K562 (cell line): Measurements from ENCODE around the gene TNP1. TPM values are rescaled to one million over a fixed set of nuclear protein-coding genes. Genes with fewer than 3 reads are reported as not detected.
A peak's percentile ranks its signal among the peaks of the same experiment; 100 is the strongest.

Experiments used
- ATAC-seq: fragments of 200-7000 bp; cut with Tn5 transposase; 3 replicates; pipeline ENCODE4 v1.9.1; 2020; ENCODE audit warnings: moderate library complexity
- BruUV-seq: library from RNA; stranded (reverse); fragments of 400-500 nt; replicated peaks from 2 replicates; lab custom pipeline; 2021; lab: Mats Ljungman, UMichigan
- CTCF ChIA-PET: fragments of 300-600 bp; formaldehyde crosslinking; extraction: SDS; loops from one replicate; lab custom pipeline; 2021; ENCODE audit warnings: low intra/inter-chr PET ratio; lab: Yijun Ruan, JAX
- POLR2A ChIA-PET: fragments of 300-600, 350-650 bp; sonication (Branson Sonifier 250); formaldehyde crosslinking; extraction: SDS; loops from one replicate; lab custom pipeline; 2021; ENCODE audit warnings: antibody characterized with exemption, inconsistent platforms; lab: Yijun Ruan, JAX
- DNase-seq, 4 experiments: peaks; one replicate each; pipeline versions ENCODE4 v3.0.0 to v3.0.0-alpha.2; 2011 to 2018; ENCODE audit warnings: low spot score in 3 of 4, mixed read lengths in 3 of 4; ENCODE audit errors: extremely low read depth in 1 of 4
- FAIRE-seq: peaks from 2 replicates; lab custom pipeline; 2011; peaks lifted over from hg19 to GRCh38; lab: Jason Lieb, UNC
- H2AFZ ChIP-seq: 2 replicates; pipeline ENCODE4 v1.6.0; 2011; ENCODE audit warnings: low read depth, low read length, control low read depth, inconsistent platforms
- H3K27ac ChIP-seq: fragments of 200-600 bp; 3 replicates; pipeline ENCODE4 v1.8.0; 2011; ENCODE audit warnings: low read depth, mild to moderate bottlenecking, control low read depth, inconsistent platforms, low read length, moderate library complexity, mixed read lengths; ENCODE audit errors: extremely low read depth
- H3K27me3 ChIP-seq, 2 experiments: fragments of 300-600 bp in 1 of 2; 2 replicates in 1 of 2; 3 replicates in 1 of 2; pipeline versions ENCODE4 v1.6.0 to v1.8.0; 2011; ENCODE audit warnings: inconsistent platforms in 2 of 2, low read length in 2 of 2, mild to moderate bottlenecking in 1 of 2, mixed read lengths in 1 of 2, moderate library complexity in 1 of 2; ENCODE audit not compliant: control insufficient read depth in 2 of 2, insufficient read depth in 2 of 2
- H3K36me3 ChIP-seq: fragments of 300-600 bp; 3 replicates; pipeline ENCODE4 v1.8.0; 2011; ENCODE audit warnings: mild to moderate bottlenecking, low read length, inconsistent platforms; ENCODE audit not compliant: control insufficient read depth, insufficient read depth
- H3K4me1 ChIP-seq, 2 experiments: fragments of 200-600 bp in 1 of 2; replicated peaks in 1 of 2; 2 replicates in 1 of 2; 3 replicates in 1 of 2; pipeline versions ENCODE4 v1.5.1 to v1.8.0; 2011; ENCODE audit warnings: inconsistent platforms in 2 of 2, low read length in 2 of 2, mild to moderate bottlenecking in 1 of 2, mixed read lengths in 1 of 2, moderate library complexity in 1 of 2; ENCODE audit not compliant: control insufficient read depth in 2 of 2, insufficient read depth in 2 of 2
- H3K4me2 ChIP-seq: 2 replicates; pipeline ENCODE4 v1.6.1; 2011; ENCODE audit warnings: low read length, control low read depth, inconsistent platforms, mixed read lengths; ENCODE audit not compliant: insufficient read depth
- H3K4me3 ChIP-seq: fragments of 200-600 bp; sonication (generic), shearing (Covaris generic); 2 replicates; pipeline ENCODE4 v1.5.1; 2016; ENCODE audit warnings: control low read depth, inconsistent platforms
- H3K79me2 ChIP-seq: fragments of 200-600 bp; 3 replicates; pipeline ENCODE4 v1.8.0; 2011; ENCODE audit warnings: low read length, inconsistent platforms; ENCODE audit not compliant: control insufficient read depth, insufficient read depth
- H3K9ac ChIP-seq, 2 experiments: 2 replicates each; pipeline versions ENCODE4 v1.6.0 to v1.6.1; 2011; ENCODE audit warnings: low read depth in 2 of 2, low read length in 2 of 2, control low read depth in 1 of 2, inconsistent platforms in 1 of 2, mild to moderate bottlenecking in 1 of 2, mixed read lengths in 1 of 2; ENCODE audit not compliant: insufficient read depth in 1 of 2
- H3K9me1 ChIP-seq: one replicate; pipeline ENCODE4 v1.6.0; 2011; ENCODE audit warnings: inconsistent platforms, mild to moderate bottlenecking, low read length, moderate library complexity; ENCODE audit not compliant: control insufficient read depth, insufficient read depth
- H3K9me3 ChIP-seq: replicated peaks from 2 replicates; pipeline ENCODE4 v1.5.1; 2011; ENCODE audit warnings: low read depth, low read length, inconsistent platforms; ENCODE audit not compliant: control insufficient read depth, insufficient read depth
- H4K20me1 ChIP-seq: replicated peaks from 2 replicates; pipeline ENCODE4 v1.6.1; 2011; ENCODE audit warnings: low read length, inconsistent platforms, mixed read lengths; ENCODE audit not compliant: control insufficient read depth, insufficient read depth
- CAMTA2 ChIP-seq: fragments of 250-450 bp; sonication (Bioruptor Pico); conservative IDR thresholded peaks from 2 replicates; pipeline ENCODE4 v1.5.1; 2022
- CCAR2 ChIP-seq: fragments of 200-400 bp; formaldehyde crosslinking; IDR thresholded peaks from 2 replicates; pipeline ENCODE4 v1.6.1; 2017; ENCODE audit warnings: mild to moderate bottlenecking, low read depth, low read length
- CEBPB ChIP-seq: fragments of 450-650 bp; IDR thresholded peaks from 2 replicates; pipeline ENCODE4 v1.6.1; 2016; ENCODE audit warnings: missing genetic modification characterization, missing compliant biosample characterization
- CEBPG ChIP-seq, 3 experiments: fragments of 200-800 bp in 1 of 3; sonication (Bioruptor generic) in 1 of 3; sonication (generic) in 1 of 3; formaldehyde crosslinking in 1 of 3; IDR thresholded peaks in 2 of 3; conservative IDR thresholded peaks in 1 of 3; 2 replicates each; pipeline versions ENCODE4 v1.6.1 to v1.8.0; 2016 to 2022; ENCODE audit warnings: missing compliant biosample characterization in 2 of 3, missing genetic modification characterization in 2 of 3, mild to moderate bottlenecking in 1 of 3, missing genetic modification reagents in 1 of 3
- FUS ChIP-seq: fragments of 200-400 bp; formaldehyde crosslinking; optimal IDR thresholded peaks from 2 replicates; pipeline ENCODE3; 2017; ENCODE audit warnings: low read depth, low read length
- JUNB ChIP-seq: fragments of 450-650 bp; formaldehyde crosslinking; conservative IDR thresholded peaks from 2 replicates; pipeline ENCODE4 v1.4.0; 2020; ENCODE audit warnings: mild to moderate bottlenecking
- NEUROD1 ChIP-seq: fragments of 150-350 bp; IDR thresholded peaks from 2 replicates; pipeline ENCODE4 v1.6.1; 2014; ENCODE audit warnings: borderline replicate concordance, low read length, low read depth; ENCODE audit not compliant: partially characterized antibody
- RNF2 ChIP-seq: sonication (generic); IDR thresholded peaks from 2 replicates; pipeline ENCODE4 v1.6.1; 2016
- SOX6 ChIP-seq: fragments of 450-650 bp; IDR thresholded peaks from 2 replicates; pipeline ENCODE4 v1.6.1; 2014; ENCODE audit warnings: mild to moderate bottlenecking
- THRAP3 ChIP-seq: fragments of 450-650 bp; IDR thresholded peaks from 2 replicates; pipeline ENCODE4 v1.6.1; 2016; ENCODE audit warnings: mild to moderate bottlenecking, inconsistent platforms, borderline replicate concordance
- ZC3H8 ChIP-seq: fragments of 450-650 bp; IDR thresholded peaks from 2 replicates; pipeline ENCODE4 v1.6.1; 2017
- ZNF140 ChIP-seq: fragments of 250-450 bp; sonication (Bioruptor Pico); IDR thresholded peaks from 2 replicates; pipeline ENCODE4 v1.8.0; 2021; ENCODE audit warnings: moderate library complexity, mild to moderate bottlenecking, inconsistent platforms
- ZNF431 ChIP-seq: sonication (generic); formaldehyde crosslinking; IDR thresholded peaks from 2 replicates; pipeline ENCODE4 v1.8.0; 2022; ENCODE audit warnings: mild to moderate bottlenecking, missing genetic modification reagents
- WGBS: fragments of 100-300 bp; shearing (Covaris generic); methylation state at CpG from one replicate; pipeline ENCODE4 v1.1.6; 2016; ENCODE audit warnings: low coverage, mixed read lengths; ENCODE audit not compliant: insufficient coverage; ENCODE audit errors: missing lambda C conversion rate; 5-methylcytosine and 5-hydroxymethylcytosine counted together
- in situ Hi-C: fragments of 300-500 bp; cut with MboI; formaldehyde crosslinking; loops from 4 replicates; pipeline ENCODE4 v1.15.0; 2018; ENCODE audit warnings: inconsistent platforms, mixed read lengths
- intact Hi-C: fragments of 100-400 bp; cut with micrococcal nuclease; formaldehyde crosslinking; loops from 2 replicates; pipeline ENCODE4 v1.14.2; 2022
- polyA plus RNA-seq, 8 experiments: library from polyadenylated mRNA; depleted of rRNA in 4 of 8; stranded (reverse) in 5 of 8; unstranded in 3 of 8; fragments of >200 nt; fragmentation: Nextera tagmentation in 2 of 8; fragmentation: Illumina TruSeq in 1 of 8; extraction: Ambion mirVana in 2 of 8; extraction: Trizol in 1 of 8; gene quantifications; 2 replicates each; pipeline versions ENCODE4 v1.2.1 to v1.2.3, GENCODE V29; 2011 to 2014; ENCODE audit warnings: inconsistent platforms in 1 of 8, missing spikeins in 1 of 8
- total RNA-seq, 7 experiments: library from RNA; depleted of rRNA in 6 of 7; stranded (reverse); fragments of >200 nt in 6 of 7; fragmentation: Illumina TruSeq in 2 of 7; extraction: Trizol in 2 of 7; gene quantifications; 2 replicates each; pipeline versions ENCODE4 v1.2.1 to v1.2.3, GENCODE V29; 2011 to 2021; ENCODE audit warnings: low replicate concordance in 1 of 7

Gene TNP1
- total and polyA plus RNA-seq, 9 of the 15 experiments (the other 6 are each of a cell fraction or from before 2014, with no cell fraction given) = not detected

GRCh38 chr2:216890138-216890537 lies 30.3 kb upstream of the TNP1 start:
- no peak overlapping the region for H3K4me3 ChIP-seq
- no peaks in the 10 kb centered on the region for H3K27me3 ChIP-seq
- ChIA-PET POLR2A (interaction anchor here (1.2 kb wide), 1 partner anchor 10 kb away, joined by 3 read pairs; no protein-coding TSS in a partner anchor), CTCF (no interaction called here)
- ATAC-seq (no peak), DNase-seq (no peak), FAIRE-seq (no peak)
- peaks cover 7 to 10% of the 10 kb centered on the region in 2 experiments; a peak in 4 of 5 replicates for H3K4me1 ChIP-seq
- H2AFZ ChIP-seq = no peak overlapping the region
- no peaks in the 10 kb centered on the region for H3K9me1 ChIP-seq
- no peak overlapping the region for H3K9ac ChIP-seq
- no peaks in the 10 kb centered on the region for H3K9me3 ChIP-seq
- 49% methylated on average over 2 of the region's 2 CpGs for WGBS
- H3K36me3 ChIP-seq = no peaks in the 10 kb centered on the region
- in situ Hi-C loops (no loop called here), intact Hi-C loops (no loop called here)
- H3K79me2 ChIP-seq = no peaks in the 10 kb centered on the region
- no peak overlapping the region for H3K4me2 ChIP-seq
- no TSS peak for BruUV-seq
- no peak overlapping the region for H3K27ac ChIP-seq
- TF ChIP-seq CEBPG (CRISPR knock-in tag; IDR thresholded peaks at IDR 0.05) = no peak
- peak; percentile 61 to 92 for TF ChIP-seq CEBPG (tag; conservative IDR thresholded peaks at IDR 0.05 in 1 of 2, IDR thresholded peaks at IDR 0.05 in 1 of 2)
- no peak for TF ChIP-seq CCAR2
- TF ChIP-seq CEBPB = peak; percentile 86
- TF ChIP-seq ZC3H8 = no peak
- no peak for TF ChIP-seq RNF2
- TF ChIP-seq JUNB = no peak
- no peak for TF ChIP-seq SOX6
- no peak for TF ChIP-seq FUS
- no peak for TF ChIP-seq ZNF140 (CRISPR knock-in tag)
- TF ChIP-seq THRAP3 = no peak
- TF ChIP-seq NEUROD1 = no peak
- no peak for TF ChIP-seq CAMTA2 (CRISPR knock-in tag)
- TF ChIP-seq ZNF431 (CRISPR knock-in tag) = no peak
- H4K20me1 ChIP-seq = no peaks in the 10 kb centered on the region
